Left colon (tissue), 2 donors: ENCODE measurements around the gene SLC43A3. TPM values are rescaled to one million over a fixed set of nuclear protein-coding genes. Genes with fewer than 3 reads are reported as not detected.
"Not testable (repeated sequence)": the region's sequence is repeated elsewhere in the genome, so short reads cannot be mapped to it uniquely, and the experiment has no call there.

Experiments used
- ATAC-seq: fragments of 200-7000 bp; cut with Tn5 transposase; one replicate; pipeline ENCODE4 v1.9.1; 2020; ENCODE audit warnings: mild to moderate bottlenecking, moderate library complexity
- DNase-seq, 2 donors: peaks; one replicate each; pipeline ENCODE4 v3.0.0-alpha.2; 2020
- intact Hi-C, 2 donors: fragments of 100-400 bp; cut with DNase I in 1 of 2; cut with micrococcal nuclease in 1 of 2; formaldehyde crosslinking; loops; one replicate each; pipeline versions ENCODE4 v1.11.2 to v1.14.0; 2022; cut with DNase I, micrococcal nuclease
- total RNA-seq, 2 donors: library from RNA; stranded (reverse); fragmentation: NEBNext Ultra II Directional; extraction: Animal tissue kit (Norgen Biotek cat#: 25700); gene quantifications; one replicate each; pipeline ENCODE4 v1.2.1, GENCODE V29; 2021
- donor health status: DM: no; HTN: no; CAD: no.
- donor health status: DM: yes; HTN: yes; CAD: no.

Gene SLC43A3
- total RNA-seq, 2 donors from 2014 or later = 6.9 to 9.6 TPM

DNA sequence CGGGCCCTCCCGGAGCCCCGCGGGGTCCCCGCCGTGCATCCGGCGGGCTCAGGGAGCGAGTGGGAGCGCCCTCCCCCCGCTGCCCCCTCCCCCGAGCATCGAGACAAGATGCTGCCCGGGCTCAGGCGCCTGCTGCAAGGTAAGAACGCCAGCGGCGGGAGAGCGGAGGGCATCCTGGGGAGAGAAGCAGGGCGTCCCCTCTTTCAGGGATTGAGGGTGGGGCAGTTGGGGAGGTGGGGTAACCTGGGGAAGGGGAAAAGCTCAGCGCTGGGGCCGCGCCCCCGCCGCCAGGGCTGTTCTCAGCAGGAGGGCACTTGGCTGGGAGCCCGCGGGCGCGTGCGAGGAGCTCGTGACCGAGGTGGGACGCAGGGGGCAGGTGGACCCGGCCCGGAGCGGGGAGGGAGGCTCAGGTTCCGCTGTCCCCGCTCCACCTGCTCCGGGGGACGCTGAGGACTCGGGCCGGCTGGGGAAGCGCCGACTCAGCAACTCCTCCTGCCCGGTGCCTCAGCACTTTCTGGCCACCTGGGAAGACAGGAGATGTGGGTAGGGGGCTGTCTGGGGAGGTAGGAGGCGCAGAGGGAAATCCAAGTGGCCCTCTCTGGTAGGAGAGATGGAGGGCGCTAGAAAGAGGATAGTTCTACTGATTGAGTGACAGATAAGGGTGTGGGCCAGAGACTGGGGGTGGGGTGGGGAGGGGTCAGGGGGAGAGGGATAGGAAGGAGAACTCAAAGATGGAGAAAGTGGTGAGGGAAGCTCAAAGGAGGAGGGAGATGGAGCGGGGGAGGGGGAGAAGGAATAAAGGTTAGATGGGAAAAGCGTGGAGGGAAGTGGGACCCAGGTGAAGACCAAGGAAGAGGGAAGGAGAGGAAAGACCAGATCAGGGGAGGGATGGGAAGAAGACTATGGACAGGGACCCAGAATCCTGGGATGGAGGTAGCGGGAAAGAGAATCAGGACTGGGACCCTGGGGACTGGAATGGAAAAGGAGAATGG lies 34.1 kb upstream of the SLC43A3 start:
- intact Hi-C loops = no loop called here
- ATAC-seq = no peak
- no peak for DNase-seq

DNA sequence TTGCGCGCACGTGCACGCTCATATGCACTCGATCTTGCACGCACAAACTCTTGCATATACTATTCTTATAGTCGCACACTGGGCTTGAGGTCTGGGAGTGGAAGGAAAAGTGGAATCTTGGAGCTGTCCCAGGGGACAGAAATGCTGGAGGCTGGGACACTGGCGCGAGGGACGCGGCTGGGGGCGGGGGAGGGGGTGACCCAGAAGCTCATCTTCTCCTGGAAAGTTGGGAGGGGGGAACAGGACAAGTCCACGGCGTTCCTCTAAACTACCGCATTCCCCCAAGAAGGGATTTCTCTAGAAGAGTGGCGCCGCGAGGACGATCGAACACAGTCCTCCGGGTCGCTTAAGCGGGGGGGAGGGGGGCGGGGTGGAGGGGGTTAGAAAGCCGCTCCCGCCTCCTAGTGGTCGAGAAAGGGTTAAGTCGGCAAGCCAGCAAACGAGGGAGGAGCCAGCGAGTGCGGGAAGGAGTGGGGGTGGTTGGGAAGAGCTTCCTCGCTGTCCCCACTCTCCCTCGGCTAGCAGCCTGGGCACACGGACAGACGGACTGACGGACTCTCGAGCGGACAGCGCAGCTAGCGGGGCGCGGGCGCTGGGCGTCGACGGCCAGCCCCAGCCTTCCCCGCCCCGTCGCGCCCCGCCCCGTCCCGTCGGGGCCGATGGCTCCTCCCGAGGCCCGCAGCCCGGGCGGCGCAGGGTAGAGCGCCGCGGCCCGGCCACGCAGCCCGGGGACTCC lies 33.3 kb upstream of the SLC43A3 start, which contains the start of gene RTN4RL2:
TSS of gene RTN4RL2 (plus strand) at position 507 of the 736 bp plus-strand sequence. CDS start 338 bp downstream, outside the sequence.
- DNase-seq (peak in 1 of 2 donors; percentile 51), ATAC-seq (peak; percentile 65)
- intact Hi-C loops = no loop called here

DNA sequence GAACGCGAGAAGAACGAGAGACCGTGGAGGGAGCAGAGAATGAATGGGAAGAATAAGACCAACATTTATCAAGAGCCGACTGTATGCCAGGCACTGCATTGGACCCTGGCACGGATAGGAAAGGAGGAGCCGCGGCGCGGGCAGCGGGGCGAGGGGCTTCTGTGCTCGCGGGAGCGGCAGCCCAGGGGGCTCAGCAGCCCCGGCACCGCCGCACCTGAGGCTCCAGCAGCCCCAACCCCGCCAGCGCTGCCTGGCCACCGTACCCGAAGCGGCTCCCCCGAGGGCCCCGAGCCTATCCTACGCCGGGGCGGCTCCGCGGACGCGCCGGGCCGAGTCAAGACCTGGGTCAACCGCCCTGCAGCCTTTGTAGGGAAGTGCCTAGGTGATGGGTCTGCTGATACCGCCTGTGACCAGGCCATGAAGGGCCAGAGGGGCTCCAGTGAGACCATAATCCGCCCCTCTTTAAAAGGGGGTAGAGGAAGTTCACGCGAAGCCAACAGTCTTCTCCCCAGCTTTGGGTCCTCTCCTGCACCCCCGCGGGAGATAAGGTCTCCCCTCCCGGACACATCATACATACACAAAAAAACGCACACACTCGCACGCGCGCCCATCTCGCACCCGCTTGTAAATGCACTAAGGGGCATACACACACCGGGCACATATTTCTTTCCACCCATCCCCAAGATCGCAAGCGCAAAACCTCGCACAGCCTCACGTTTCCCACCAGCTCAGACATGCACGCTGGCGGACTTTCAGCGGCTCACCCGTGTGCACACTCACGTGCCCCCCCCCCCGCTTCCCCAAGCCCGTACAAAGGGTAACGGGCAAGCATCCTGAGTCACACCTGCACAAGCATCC lies 32.5 kb upstream of the SLC43A3 start:
- no peak for DNase-seq
- intact Hi-C loops = loop anchor here in 1 of 2 donors (5.0 to 10.0 kb wide), 2 partner anchors 68 to 185 kb away; partner anchors contain the start of gene YPEL4
- ATAC-seq = peak; percentile 14

DNA sequence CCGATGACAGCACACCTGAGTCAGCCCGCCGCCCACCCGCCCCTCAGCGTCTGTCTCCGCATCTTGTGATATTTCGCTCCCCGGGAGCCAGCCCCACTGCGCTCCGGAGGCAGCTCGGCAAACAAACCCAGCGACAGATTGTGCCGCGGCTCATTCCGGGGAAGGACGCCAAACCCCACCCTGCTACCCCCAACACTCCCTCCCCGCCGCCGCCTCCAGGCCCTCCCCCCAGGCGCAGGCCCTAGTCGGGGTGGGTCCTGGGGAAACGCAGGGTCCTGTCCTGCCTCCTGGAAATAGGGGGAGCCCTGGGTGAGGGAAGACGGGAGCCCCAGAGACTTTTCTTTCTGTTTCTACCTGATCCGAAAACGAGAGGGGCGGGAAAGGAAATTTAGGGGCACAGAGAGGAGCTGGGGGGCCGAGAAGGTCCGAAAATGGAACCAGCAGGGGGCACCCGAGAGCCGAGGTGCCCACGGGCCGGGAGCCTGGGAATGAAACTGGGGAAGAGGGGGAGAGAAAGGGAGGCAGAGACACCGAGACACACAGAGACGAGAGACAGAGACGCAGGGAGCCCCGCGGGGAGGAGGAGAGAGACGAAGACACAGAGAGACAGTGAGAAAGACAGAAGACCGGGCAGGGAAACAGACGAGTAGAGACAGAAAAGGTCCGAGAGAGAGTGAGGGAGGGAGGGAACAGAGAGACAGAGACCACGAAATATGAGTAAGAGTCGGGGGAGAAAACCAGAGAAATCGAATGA lies 31.7 kb upstream of the SLC43A3 start:
- DNase-seq = peak in 1 of 2 donors; percentile 74
- intact Hi-C loops = loop anchor here in 1 of 2 donors (5.0 to 10.0 kb wide), 2 partner anchors 69 to 186 kb away; partner anchors contain the start of gene YPEL4

DNA sequence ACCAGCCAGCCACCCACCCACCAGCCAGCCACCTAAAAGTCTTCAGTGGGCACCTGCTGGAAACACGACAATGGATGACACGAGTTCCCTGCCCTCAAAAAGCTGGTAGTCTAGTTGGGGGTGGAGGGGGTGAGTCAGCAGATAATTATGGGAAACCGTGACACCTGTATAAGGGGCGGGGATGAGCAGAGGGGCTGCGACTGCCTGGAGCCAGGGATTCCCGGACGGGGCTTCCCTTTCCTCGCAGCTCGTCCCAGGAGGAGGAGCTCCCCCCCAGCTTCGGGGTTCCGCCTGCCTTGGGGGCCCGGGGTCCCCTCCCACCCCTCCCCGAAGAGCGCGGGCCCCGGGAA lies 31.1 kb upstream of the SLC43A3 start:
- DNase-seq (no peak), ATAC-seq (no peak)
- intact Hi-C loops = loop anchor here in 1 of 2 donors (5.0 to 10.0 kb wide), 2 partner anchors 69 to 187 kb away; partner anchors contain the start of gene YPEL4

More for the DNA sequence above, 31.7 kb upstream of the SLC43A3 start:
- peak; percentile 48 for ATAC-seq

DNA sequence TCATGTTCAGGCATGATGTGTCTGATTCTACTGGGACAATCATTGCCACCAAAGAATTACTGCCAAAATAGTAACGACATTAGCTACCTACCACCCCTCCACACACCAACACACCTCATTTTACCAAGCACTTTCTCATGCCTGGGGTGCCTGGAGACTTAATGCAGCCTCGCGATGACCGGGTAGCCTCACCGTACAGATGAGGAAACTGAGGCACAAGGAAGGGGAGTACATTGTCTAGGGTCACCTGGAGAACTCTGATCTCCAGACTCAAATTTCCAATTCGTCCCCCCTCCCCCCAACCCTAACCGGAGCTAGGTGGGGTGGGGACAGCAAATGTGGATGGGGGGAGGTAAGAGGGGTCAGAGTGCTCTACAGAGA lies 30.7 kb upstream of the SLC43A3 start:
- ATAC-seq (no peak), DNase-seq (no peak)
- intact Hi-C loops = loop anchor here in 1 of 2 donors (5.0 to 10.0 kb wide), 2 partner anchors 70 to 187 kb away; partner anchors contain the start of gene YPEL4

DNA sequence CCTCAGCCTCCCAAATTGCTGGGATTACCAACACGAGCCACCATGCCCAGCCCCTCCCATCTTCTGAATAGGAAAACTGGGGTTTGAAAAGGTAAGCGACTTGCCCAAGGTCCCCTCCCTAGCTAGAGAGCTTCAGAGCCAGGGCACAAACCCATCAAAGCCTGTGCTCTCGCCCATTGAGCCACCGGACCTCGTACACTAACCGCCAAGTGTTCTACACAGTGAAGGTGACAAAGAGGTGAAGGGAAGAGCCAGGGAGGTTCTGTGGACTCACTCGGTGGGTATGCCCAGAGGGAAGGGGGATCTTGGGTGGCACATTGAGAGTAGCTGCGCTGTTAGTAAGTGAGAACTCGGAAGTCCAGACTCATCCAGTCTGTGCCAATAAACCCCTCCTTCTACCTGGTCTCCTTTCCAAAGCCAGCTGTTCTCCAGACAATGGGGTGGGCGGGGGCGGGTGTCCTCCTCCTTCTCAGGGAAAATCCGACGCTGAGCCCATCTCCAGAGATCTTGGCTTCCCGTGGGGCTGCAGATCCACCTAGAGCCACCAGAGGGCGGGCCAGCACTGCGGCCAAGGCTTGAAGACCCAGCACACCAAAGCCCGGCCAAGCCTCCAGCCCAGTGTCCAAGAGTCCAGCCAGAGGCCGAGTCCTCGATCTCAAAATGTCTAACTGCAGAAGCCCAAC lies 30.2 kb upstream of the SLC43A3 start:
- ATAC-seq (peak; percentile 62), DNase-seq (peak; percentile 76 to 88)
- intact Hi-C loops = loop anchor here in 1 of 2 donors (5.0 to 10.0 kb wide), 2 partner anchors 70 to 188 kb away; partner anchors contain the start of gene YPEL4

DNA sequence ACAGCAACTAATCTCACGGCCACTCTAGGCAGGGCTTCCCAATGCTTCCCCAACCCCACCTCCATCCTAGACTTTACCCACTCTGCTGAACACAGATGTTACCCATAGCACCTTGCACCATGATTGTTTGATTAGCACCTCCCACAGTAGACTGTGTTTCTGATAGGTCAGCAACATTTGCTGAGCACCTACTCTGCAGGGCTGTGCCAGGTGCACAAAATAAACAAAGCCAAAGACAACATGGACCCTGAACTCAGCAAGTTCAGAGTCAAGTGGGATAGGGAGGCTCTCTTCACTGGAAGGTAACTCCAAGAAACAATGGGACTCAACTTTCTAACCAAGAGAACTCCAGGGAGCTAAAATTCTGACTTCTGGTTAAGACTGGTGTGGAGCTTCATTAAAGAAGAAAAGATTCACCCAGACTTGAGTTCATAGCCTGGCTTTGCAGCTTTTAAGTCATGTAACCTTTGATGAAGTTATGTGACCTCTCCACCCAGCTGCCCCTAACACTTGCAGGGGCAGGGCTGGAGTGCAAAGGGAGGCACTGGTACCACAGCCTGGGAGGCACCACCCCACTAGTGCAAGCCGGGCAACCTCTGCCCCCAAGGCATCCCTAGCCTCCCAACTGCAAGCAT lies 26.7 kb upstream of the SLC43A3 start:
- ATAC-seq (peak; percentile 89), DNase-seq (no peak)
- intact Hi-C loops = loop anchor here in 1 of 2 donors (10.0 kb wide), 1 partner anchor 191 kb away; the partner anchor contains the start of gene YPEL4

DNA sequence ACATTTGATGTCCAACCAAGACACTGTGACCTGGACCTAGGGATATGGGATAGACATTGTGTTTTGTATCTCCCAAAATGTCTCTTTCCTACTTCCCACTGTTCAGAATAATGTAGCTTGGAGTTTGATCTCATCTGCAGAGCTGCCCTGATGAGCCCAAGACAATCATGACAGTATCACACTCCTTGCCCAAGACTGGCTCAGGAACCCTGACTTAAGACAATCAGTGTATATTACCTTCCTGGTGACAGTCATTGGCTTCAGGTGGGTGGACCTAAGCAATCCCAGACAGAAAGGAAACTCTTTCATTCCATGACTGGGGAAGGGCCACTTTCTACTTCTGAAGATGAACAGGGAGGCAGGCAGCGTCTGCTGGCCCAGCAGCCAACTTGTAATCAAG lies 19.1 kb upstream of the SLC43A3 start:
- ATAC-seq = peak; percentile 65
- DNase-seq = no peak
- intact Hi-C loops = no loop called here

DNA sequence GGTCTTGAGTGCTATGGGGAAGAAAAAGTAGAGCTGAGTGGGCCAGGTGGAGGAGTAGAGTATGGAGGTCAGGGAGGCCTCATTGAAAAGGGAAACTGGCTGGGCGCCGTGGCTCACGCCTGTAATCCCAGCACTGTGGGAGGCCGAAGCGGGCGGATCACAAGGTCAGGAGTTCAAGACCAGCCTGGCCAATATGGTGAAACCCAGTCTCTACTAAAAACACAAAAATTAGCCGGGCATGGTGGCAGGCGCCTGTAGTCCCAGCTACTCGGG lies 18.1 kb upstream of the SLC43A3 start:
- peak; percentile 53 for ATAC-seq
- intact Hi-C loops, DNase-seq: not testable (repeated sequence)

DNA sequence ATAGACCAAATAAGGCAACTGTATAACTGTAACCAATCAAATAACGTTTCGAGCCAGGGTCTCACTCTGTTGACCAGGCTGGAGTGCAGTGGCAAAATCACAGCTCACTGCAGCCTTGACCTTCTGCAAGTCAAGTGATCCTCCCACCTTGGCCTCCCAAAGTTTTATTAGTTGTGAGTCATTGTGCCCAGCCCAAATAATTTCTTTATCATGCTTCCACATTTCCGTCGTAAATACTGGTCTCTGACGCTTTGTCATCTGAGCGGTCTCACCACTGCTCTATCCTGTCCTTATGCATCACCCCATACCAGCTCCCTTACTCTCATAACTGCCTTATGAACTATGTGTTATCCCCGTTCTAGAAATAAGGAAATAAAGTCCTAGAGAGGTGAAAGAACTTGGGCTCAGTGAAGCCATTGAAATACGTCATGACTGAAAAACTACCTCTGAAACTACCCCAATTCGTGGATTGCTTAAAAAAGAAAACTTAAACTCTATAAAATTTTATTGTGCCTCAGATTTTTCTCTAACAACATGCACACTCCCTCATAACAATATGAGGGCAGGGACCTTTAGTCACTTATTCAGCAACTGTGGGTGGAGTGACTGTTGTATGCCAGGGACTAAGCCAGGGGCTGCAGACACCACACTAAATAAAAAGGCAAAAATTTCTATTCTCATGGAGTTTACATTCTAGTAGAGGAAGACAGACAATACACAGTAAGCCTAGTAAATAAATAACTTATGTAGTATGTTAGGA lies 17.6 kb upstream of the SLC43A3 start:
- peak; percentile 86 for ATAC-seq
- no peak for DNase-seq
- intact Hi-C loops = no loop called here

DNA sequence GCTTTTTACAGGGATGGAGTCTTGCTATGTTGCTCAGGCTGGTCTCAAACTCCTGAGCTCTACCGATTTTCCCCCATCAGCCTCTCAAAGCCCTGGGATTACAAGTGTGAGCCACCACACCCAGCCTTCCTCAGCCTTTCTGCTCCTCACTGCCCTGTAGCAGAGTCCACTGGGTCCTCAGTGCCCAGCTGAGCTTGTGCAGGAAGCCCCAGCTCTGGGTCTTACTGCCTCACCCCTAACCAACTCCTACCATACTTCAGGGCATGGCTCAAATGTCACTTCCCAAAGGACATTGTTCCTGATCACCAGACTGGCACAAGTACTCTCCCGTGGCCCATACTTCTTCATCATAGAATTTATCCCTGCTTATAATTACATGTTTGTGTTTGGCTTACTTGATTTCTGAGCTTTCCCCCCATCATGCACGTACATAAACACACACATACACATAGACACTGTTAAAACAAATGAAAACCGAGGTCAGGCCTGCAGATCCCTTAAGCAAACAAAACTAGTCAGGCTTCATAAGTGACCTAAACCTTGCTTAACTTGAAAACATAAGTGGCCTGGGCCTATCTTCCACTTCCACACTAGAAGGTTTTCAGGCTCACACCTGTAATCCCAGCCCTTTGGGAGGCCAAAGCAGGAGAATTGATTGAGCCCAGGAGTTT lies 14.0 kb upstream of the SLC43A3 start:
- intact Hi-C loops = no loop called here

DNA sequence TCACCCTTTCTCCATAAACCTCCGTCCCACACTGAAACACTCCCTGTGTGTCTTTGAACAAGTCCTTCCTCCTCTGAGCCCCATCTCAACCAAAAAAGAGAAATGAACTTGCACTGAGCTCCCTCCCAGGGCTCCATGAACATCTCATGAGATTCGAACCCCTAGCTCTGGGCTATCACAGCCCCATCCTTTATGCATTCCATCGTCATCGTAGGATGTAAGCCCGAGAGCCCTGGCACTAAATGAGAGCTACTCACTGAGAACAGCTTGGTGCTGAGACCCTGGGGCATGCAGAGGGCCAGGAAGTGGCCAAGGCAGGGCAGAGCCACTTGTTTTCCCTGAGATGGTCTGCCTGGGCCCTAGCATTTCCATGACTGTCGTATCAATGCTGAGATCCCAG lies 12.9 kb upstream of the SLC43A3 start:
- ATAC-seq (no peak), DNase-seq (no peak)
- intact Hi-C loops = no loop called here

More for the DNA sequence above, 14.0 kb upstream of the SLC43A3 start:
- ATAC-seq (no peak), DNase-seq (no peak)

DNA sequence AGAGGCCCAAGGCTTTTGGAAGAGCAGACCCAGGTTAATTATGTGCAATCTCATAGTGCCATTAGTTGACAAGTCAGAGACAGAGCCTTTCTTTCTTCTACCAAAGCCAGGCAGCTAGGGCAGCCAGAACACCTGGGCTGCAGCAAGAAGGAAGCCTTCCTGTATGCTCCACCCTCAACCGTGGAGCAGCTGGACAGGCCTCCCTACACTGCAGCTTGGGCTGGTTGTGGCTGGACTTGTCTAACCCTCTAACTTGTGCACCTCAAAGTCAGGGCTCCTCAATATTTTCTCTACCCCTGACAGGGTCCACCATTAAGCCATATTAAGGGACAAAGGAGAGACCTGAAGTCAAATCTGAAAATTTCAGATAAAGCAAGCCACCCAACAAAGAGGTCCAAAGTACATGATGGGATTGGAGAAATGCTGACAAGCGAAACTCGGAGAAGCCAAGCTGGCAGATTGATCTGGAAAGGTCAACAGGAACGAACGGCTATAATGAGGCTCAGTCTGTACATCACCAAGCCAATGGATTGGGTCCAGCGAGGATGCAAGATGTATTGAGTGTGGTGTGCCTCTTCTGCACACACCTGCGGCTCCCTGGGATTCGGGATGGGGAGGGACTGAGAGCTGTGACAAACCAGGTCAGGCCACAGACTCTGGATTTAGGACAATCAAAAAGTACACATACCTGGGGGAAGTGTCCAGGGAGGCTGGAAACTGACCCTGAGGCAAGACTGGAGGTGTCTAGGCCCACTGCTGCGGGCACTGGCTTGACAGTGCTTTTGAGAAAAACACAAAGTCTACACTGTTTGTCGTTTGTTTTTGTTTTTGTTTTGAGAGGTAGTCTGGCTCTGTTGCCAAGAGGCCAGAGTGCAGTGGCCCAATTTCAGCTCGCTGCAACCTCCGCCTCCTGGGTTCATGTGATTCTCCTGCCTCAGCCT lies 11.7 kb upstream of the SLC43A3 start:
- ATAC-seq = peak; percentile 59
- intact Hi-C loops = no loop called here
- DNase-seq = no peak

DNA sequence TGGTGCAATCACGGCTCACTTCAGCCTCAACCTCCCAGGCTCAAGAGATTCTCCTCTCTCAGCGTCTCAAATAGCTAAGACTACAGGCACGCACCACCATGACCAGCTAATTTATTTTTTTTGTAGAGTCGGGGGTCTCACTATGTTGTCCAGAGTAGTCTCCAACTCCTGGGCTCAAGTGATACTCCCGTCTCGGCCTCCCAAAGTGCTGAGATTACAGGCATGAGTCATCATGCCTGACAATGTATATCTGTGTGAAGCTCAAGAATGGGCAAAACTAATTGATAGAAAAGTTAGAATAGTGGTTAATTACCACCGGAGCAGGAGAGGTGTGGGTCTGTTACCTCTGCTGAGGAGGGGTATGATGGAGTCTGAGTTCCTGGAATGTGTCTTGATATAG lies 9.1 kb upstream of the SLC43A3 start:
- intact Hi-C loops = no loop called here
- DNase-seq = no peak
- ATAC-seq = no peak
